IMR-90 (cell line): ENCODE measurements around the gene SLC4A4. TPM values are rescaled to one million over a fixed set of nuclear protein-coding genes. Genes with fewer than 3 reads are reported as not detected.

Source experiments
- ATAC-seq: fragments of 200-7000 bp; cut with Tn5 transposase; 2 replicates; pipeline ENCODE4 v1.9.1; 2020; ENCODE audit warnings: low read depth, mild to moderate bottlenecking, moderate library complexity
- BruUV-seq: library from RNA; stranded (reverse); fragments of 400-500 nt; replicated peaks from 2 replicates; lab custom pipeline; 2021; lab: Mats Ljungman, UMichigan
- CTCF ChIA-PET: fragments of 300-600 bp; formaldehyde crosslinking; extraction: SDS; loops from one replicate; lab custom pipeline; 2021; ENCODE audit warnings: antibody characterized with exemption; lab: Yijun Ruan, JAX
- POLR2A ChIA-PET: fragments of 300-600 bp; sonication (Branson Sonifier 250); formaldehyde crosslinking; loops from one replicate; lab custom pipeline; 2022; ENCODE audit warnings: antibody characterized with exemption; ENCODE audit not compliant: unreplicated experiment; lab: Charles Lee
- DNase-seq: peaks from one replicate; pipeline ENCODE4 v3.0.0; 2013
- H2AFZ ChIP-seq: replicated peaks from 2 replicates; pipeline ENCODE3; 2013; ENCODE audit warnings: low read length, mild to moderate bottlenecking; ENCODE audit not compliant: poor library complexity
- H2AK5ac ChIP-seq: 2 replicates; pipeline ENCODE4 v1.6.1; 2013; ENCODE audit warnings: low read depth, low read length, inconsistent platforms
- H2AK9ac ChIP-seq: replicated peaks from 2 replicates; pipeline ENCODE3; 2013; ENCODE audit warnings: mild to moderate bottlenecking, low read depth, low read length, moderate library complexity; ENCODE audit not compliant: poor library complexity
- H2BK120ac ChIP-seq: 2 replicates; pipeline ENCODE4 v1.6.1; 2013; ENCODE audit warnings: low read depth, low read length, inconsistent platforms
- H2BK15ac ChIP-seq: 3 replicates; pipeline ENCODE4 v1.6.1; 2013; ENCODE audit warnings: low read depth, low read length, inconsistent platforms
- H2BK20ac ChIP-seq: 2 replicates; pipeline ENCODE4 v1.6.1; 2013; ENCODE audit warnings: low read depth, mild to moderate bottlenecking, inconsistent platforms, low read length, moderate library complexity
- H2BK5ac ChIP-seq: 2 replicates; pipeline ENCODE4 v1.6.1; 2013; ENCODE audit warnings: mild to moderate bottlenecking, low read depth, low read length, inconsistent platforms; ENCODE audit not compliant: poor library complexity, severe bottlenecking
- H3K14ac ChIP-seq: replicated peaks from 2 replicates; pipeline ENCODE4 v1.6.1; 2013; ENCODE audit warnings: low read depth, low read length, inconsistent platforms
- H3K18ac ChIP-seq: 2 replicates; pipeline ENCODE4 v1.6.1; 2013; ENCODE audit warnings: low read depth, low read length, control low read depth
- H3K23ac ChIP-seq: 2 replicates; pipeline ENCODE4 v1.6.1; 2013; ENCODE audit warnings: low read depth, low read length, inconsistent platforms
- H3K27ac ChIP-seq: 2 replicates; pipeline ENCODE4 v1.5.1; 2013; ENCODE audit warnings: mild to moderate bottlenecking, control low read depth, low read length; ENCODE audit not compliant: insufficient read depth
- H3K27me3 ChIP-seq: 2 replicates; pipeline ENCODE4 v1.6.1; 2013; ENCODE audit warnings: low read length; ENCODE audit not compliant: control insufficient read depth, insufficient read depth
- H3K36me3 ChIP-seq: 2 replicates; pipeline ENCODE4 v1.6.1; 2013; ENCODE audit warnings: low read length, mixed read lengths; ENCODE audit not compliant: control insufficient read depth, insufficient read depth
- H3K4ac ChIP-seq: 2 replicates; pipeline ENCODE4 v1.6.1; 2013; ENCODE audit warnings: low read depth, low read length, inconsistent platforms
- H3K4me1 ChIP-seq: 2 replicates; pipeline ENCODE4 v1.6.1; 2013; ENCODE audit warnings: low read length, mixed read lengths; ENCODE audit not compliant: control insufficient read depth, insufficient read depth
- H3K4me2 ChIP-seq: 2 replicates; pipeline ENCODE4 v1.6.1; 2013; ENCODE audit warnings: low read depth, mild to moderate bottlenecking, control low read depth, low read length, moderate library complexity
- H3K4me3 ChIP-seq: 2 replicates; pipeline ENCODE4 v1.5.1; 2013; ENCODE audit warnings: low read depth, mild to moderate bottlenecking, control low read depth, low read length, moderate library complexity; ENCODE audit not compliant: insufficient read depth
- H3K56ac ChIP-seq: 2 replicates; pipeline ENCODE4 v1.6.1; 2013; ENCODE audit warnings: low read length, inconsistent platforms; ENCODE audit not compliant: insufficient read depth; ENCODE audit errors: extremely low read depth
- H3K79me1 ChIP-seq, 2 experiments: 2 replicates each; pipeline ENCODE4 v1.6.1; 2013; ENCODE audit warnings: low read length in 2 of 2, inconsistent platforms in 1 of 2, low read depth in 1 of 2
- H3K9ac ChIP-seq: 2 replicates; pipeline ENCODE4 v1.6.1; 2013; ENCODE audit warnings: low read depth, low read length, control low read depth
- H3K9me1 ChIP-seq: 2 replicates; pipeline ENCODE4 v1.6.1; 2013; ENCODE audit warnings: low read length, inconsistent platforms; ENCODE audit not compliant: insufficient read depth
- H3K9me3 ChIP-seq: 2 replicates; pipeline ENCODE4 v1.6.1; 2013; ENCODE audit warnings: low read length; ENCODE audit not compliant: control insufficient read depth, insufficient read depth
- H4K20me1 ChIP-seq: 2 replicates; pipeline ENCODE4 v1.6.1; 2013; ENCODE audit warnings: low read length, inconsistent platforms; ENCODE audit not compliant: insufficient read depth
- H4K5ac ChIP-seq: 2 replicates; pipeline ENCODE4 v1.6.1; 2013; ENCODE audit warnings: mild to moderate bottlenecking, low read depth, low read length, control low read depth
- H4K8ac ChIP-seq, 2 experiments: 2 replicates each; pipeline ENCODE4 v1.6.1; 2013; ENCODE audit warnings: low read depth in 2 of 2, low read length in 2 of 2, control low read depth in 1 of 2, inconsistent platforms in 1 of 2
- H4K91ac ChIP-seq: 2 replicates; pipeline ENCODE4 v1.6.1; 2013; ENCODE audit warnings: low read depth, low read length, inconsistent platforms; ENCODE audit not compliant: insufficient read depth
- BHLHE40 ChIP-seq: fragments of 150-350 bp; IDR thresholded peaks from 2 replicates; pipeline ENCODE4 v1.6.1; 2016; ENCODE audit warnings: mild to moderate bottlenecking, low read depth, low read length
- CEBPB ChIP-seq: IDR thresholded peaks from 2 replicates; pipeline ENCODE4 v1.6.1; 2012; ENCODE audit warnings: low read depth, low read length, improper control_type of control experiment
- CHD1 ChIP-seq: IDR thresholded peaks from 2 replicates; pipeline ENCODE4 v1.6.1; 2012; ENCODE audit warnings: low read depth, low read length, improper control_type of control experiment
- CTCF ChIP-seq: conservative IDR thresholded peaks from 2 replicates; pipeline ENCODE4 v1.5.1; 2012; ENCODE audit warnings: mild to moderate bottlenecking, low read depth, low read length, improper control_type of control experiment
- ELK1 ChIP-seq: fragments of 150-350 bp; IDR thresholded peaks from 2 replicates; pipeline ENCODE4 v1.6.1; 2016; ENCODE audit warnings: low read depth, mild to moderate bottlenecking, low read length, moderate library complexity, borderline replicate concordance
- FOS ChIP-seq: fragments of 150-350 bp; IDR thresholded peaks from 2 replicates; pipeline ENCODE4 v1.6.1; 2016; ENCODE audit warnings: low read depth, low read length
- MAFK ChIP-seq: IDR thresholded peaks from 2 replicates; pipeline ENCODE4 v1.6.1; 2012; ENCODE audit warnings: low read depth, low read length, improper control_type of control experiment
- MAZ ChIP-seq: IDR thresholded peaks from 2 replicates; pipeline ENCODE4 v1.6.1; 2012; ENCODE audit warnings: low read depth, mild to moderate bottlenecking, low read length, improper control_type of control experiment, moderate library complexity, borderline replicate concordance
- MXI1 ChIP-seq: IDR thresholded peaks from 2 replicates; pipeline ENCODE4 v1.6.1; 2012; ENCODE audit warnings: low read depth, mild to moderate bottlenecking, low read length, moderate library complexity, borderline replicate concordance
- NFE2L2 ChIP-seq: fragments of 150-350 bp; IDR thresholded peaks from 2 replicates; pipeline ENCODE4 v1.6.1; 2016; ENCODE audit warnings: low read depth, mild to moderate bottlenecking, low read length
- POLR2A ChIP-seq: IDR thresholded peaks from 2 replicates; pipeline ENCODE4 v1.6.1; 2012; ENCODE audit warnings: mild to moderate bottlenecking, low read depth, low read length
- RAD21 ChIP-seq: IDR thresholded peaks from 2 replicates; pipeline ENCODE4 v1.6.1; 2012; ENCODE audit warnings: low read length, improper control_type of control experiment
- RCOR1 ChIP-seq: IDR thresholded peaks from 2 replicates; pipeline ENCODE4 v1.6.1; 2012; ENCODE audit warnings: mild to moderate bottlenecking, low read length, improper control_type of control experiment; ENCODE audit not compliant: insufficient replicate concordance
- SMC3 ChIP-seq: fragments of 150-350 bp; IDR thresholded peaks from 2 replicates; pipeline ENCODE4 v1.6.1; 2016; ENCODE audit warnings: low read depth, mild to moderate bottlenecking, antibody characterized with exemption, low read length, moderate library complexity
- USF2 ChIP-seq: fragments of 150-350 bp; IDR thresholded peaks from 2 replicates; pipeline ENCODE4 v1.6.1; 2017; ENCODE audit warnings: mild to moderate bottlenecking, antibody characterized with exemption, low read length, low read depth
- WGBS, 2 experiments: methylation state at CpG; one replicate each; pipeline versions ENCODE4 v1.1.5 to v1.1.7; 2013; ENCODE audit warnings: missing lambda C conversion rate in 2 of 2; ENCODE audit not compliant: insufficient read length in 1 of 2; ENCODE audit errors: extremely low coverage in 2 of 2; 5-methylcytosine and 5-hydroxymethylcytosine counted together
- dilution Hi-C: fragments of 300-500 bp; cut with HindIII; formaldehyde crosslinking; loops from one replicate; pipeline ENCODE4 v1.14.3; 2018; ENCODE audit warnings: low sequenced_read_pairs; ENCODE audit not compliant: unreplicated experiment
- in situ Hi-C: fragments of 300-500 bp; cut with MboI; formaldehyde crosslinking; loops from 3 replicates; pipeline ENCODE4 v1.14.3; 2019; ENCODE audit warnings: low sequenced_read_pairs, inconsistent platforms, mixed read lengths
- intact Hi-C: fragments of 100-400 bp; cut with micrococcal nuclease; formaldehyde crosslinking; loops from 2 replicates; pipeline ENCODE4 v1.10.0; 2022
- polyA plus RNA-seq, 3 experiments: library from polyadenylated mRNA; depleted of rRNA; stranded (reverse); fragments of >200 nt; gene quantifications; 2 replicates each; pipeline ENCODE4 v1.2.3, GENCODE V29; 2012; ENCODE audit warnings: low replicate concordance in 1 of 3
- total RNA-seq: library from RNA; depleted of rRNA; stranded (reverse); fragments of >200 nt; gene quantifications from 2 replicates; pipeline ENCODE4 v1.2.3, GENCODE V29; 2012

Gene SLC4A4
- total and polyA plus RNA-seq, 2 of the 4 experiments (the other 2 are of a cell fraction), result 5.6 to 16.8 TPM

- Histone ChIP-seq H3K27ac (no peak overlapping the region), H4K91ac (no peak overlapping the region), H3K14ac (no peak overlapping the region), H3K4me2 (no peak overlapping the region), H2BK5ac (no peak overlapping the region), H4K5ac (no peak overlapping the region), H2BK20ac (no peak overlapping the region), H4K20me1 (no peaks in the 10 kb centered on the region), H2BK120ac (no peak overlapping the region), H3K9me3 (no peaks in the 10 kb centered on the region), H3K23ac (no peak overlapping the region), H3K18ac (no peak overlapping the region), H2AFZ (no peak overlapping the region), H3K27me3 (no peaks in the 10 kb centered on the region), H3K56ac (no peak overlapping the region), H3K4me3 (no peak overlapping the region), H2AK5ac (no peak overlapping the region), H2AK9ac (no peak overlapping the region), H2BK15ac (no peak overlapping the region), H3K9ac (no peak overlapping the region), H3K4ac (no peak overlapping the region), H3K36me3 (peaks cover 10% of the 10 kb centered on the region; the same call in 1 of the 2 replicates), H3K4me1 (no peaks in the 10 kb centered on the region; the same call in 1 of the 2 replicates), H4K8ac (no peak overlapping the region), H3K9me1 (no peaks in the 10 kb centered on the region), H3K79me1 (peaks cover 12 to 15% of the 10 kb centered on the region in 2 experiments)
- dilution Hi-C loops (no loop called here), in situ Hi-C loops (no loop called here), intact Hi-C loops (no loop called here)
- DNase-seq (no peak), ATAC-seq (no peak)
- ChIA-PET CTCF (no interaction called here), POLR2A (no interaction called here)
- no peak for TF ChIP-seq FOS
- TF ChIP-seq BHLHE40, result no peak
- no peak for TF ChIP-seq MAZ
- no peak for TF ChIP-seq MAFK
- no peak for TF ChIP-seq SMC3
- no peak for TF ChIP-seq CHD1
- no peak for TF ChIP-seq USF2
- TF ChIP-seq NFE2L2, result no peak
- no peak for TF ChIP-seq POLR2A
- no peak for TF ChIP-seq CEBPB
- no peak for TF ChIP-seq MXI1
- TF ChIP-seq RCOR1, result no peak
- no peak for TF ChIP-seq ELK1
- TF ChIP-seq RAD21, result no peak
- no peak for TF ChIP-seq CTCF
- WGBS, 2 experiments, result no CpG with 5 or more reads among the region's 2 CpGs
- BruUV-seq, result no TSS peak
These were observed 90.3 kb downstream of the SLC4A4 start for GRCh38 chr4:71429106-71429505.
